Measurements from ENCODE around the gene IFIH1. TPM values are rescaled to one million over a fixed set of nuclear protein-coding genes. Genes with fewer than 3 reads are reported as not detected.

IFIH1 gene
- total RNA-seq (2021; fragmentation: NEBNext Ultra II Directional; extraction: Animal tissue kit (Norgen Biotek cat#: 25700)) = 1.2 and 2.0 TPM in 2 replicates
- polyA plus RNA-seq (2011; rRNA removed) = 0.20 and 0.32 TPM in 2 replicates
- 0.54 TPM for polyA plus RNA-seq (2011; cell fraction: cytosol; rRNA removed)
- 0.96 TPM for polyA plus RNA-seq (2011; cell fraction: nucleus; rRNA removed)
- polyA plus RNA-seq (2012, experiment 1 of 2) = 1.3 to 2.0 TPM (median 1.5 TPM) in 4 replicates
- polyA plus RNA-seq (2012, experiment 2 of 2) = 0.16 TPM
- polyA plus RNA-seq (2013, experiment 1 of 2) = 0.77 TPM
- 0.77 TPM for polyA plus RNA-seq (2013, experiment 2 of 2)
- 0.41 and 0.78 TPM in 2 replicates for polyA minus RNA-seq (2011; rRNA and poly(A)+ RNA removed)
- 0.73 TPM for polyA minus RNA-seq (2011; cell fraction: cytosol; rRNA and poly(A)+ RNA removed)
- polyA minus RNA-seq (2011; cell fraction: nucleus; rRNA and poly(A)+ RNA removed) = 2.1 TPM
- long read RNA-seq, experiment 1 = 0 reads
- long read RNA-seq, experiment 2 = 0 reads

DNA sequence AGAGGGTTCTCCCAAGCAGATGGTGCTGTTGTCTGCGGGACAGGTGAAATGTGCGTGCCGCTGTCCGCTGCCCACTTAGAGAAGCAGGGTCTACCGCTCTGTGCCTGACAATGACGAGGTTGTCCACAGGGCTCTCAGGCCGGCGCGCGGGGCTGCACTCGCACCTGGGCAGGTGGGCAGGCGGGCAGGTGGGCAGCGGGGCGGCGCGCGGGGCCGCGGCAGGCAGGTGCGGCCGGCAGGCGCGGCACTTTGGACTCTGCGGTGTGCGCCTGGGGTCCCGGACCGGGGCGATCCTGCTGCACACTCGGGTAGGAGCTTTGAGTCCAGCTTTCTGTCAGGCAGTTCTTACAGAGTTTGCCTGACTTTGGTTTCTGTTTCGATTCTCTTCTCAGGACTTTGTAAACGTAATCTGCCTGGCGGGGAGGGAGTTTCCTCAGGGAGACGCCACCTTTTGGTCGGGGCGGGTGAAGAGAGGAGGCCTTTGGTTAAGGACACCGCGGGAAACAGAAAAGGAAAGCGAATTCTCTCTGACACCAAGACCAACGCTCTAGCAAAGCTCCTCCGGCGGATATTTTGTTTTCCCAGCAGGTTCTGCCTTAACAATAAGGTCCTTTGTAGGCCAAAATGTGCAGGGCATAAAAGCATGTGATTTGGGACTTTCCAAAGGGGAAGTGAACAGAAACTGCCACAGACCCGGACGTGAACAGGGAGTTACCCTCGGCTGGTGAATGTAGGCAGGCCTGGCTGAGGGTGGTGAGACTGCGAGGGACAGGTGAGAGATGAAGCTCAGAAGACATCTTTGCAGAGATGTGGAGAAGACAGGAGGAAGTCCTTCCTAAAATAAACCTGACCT is at the start of gene IFIH1:
TSS of gene IFIH1 (minus strand) at position 357 of the 853 bp plus-strand sequence. CDS start 377 bp downstream, outside the sequence.
- Histone ChIP-seq H3K9ac (replicated peaks in 1 of 4; ENCODE audit: extremely low read depth in 1 of 4, low read depth in 3 of 4, low read length in 3 of 4) (peak within 1 kb of the TSS; percentile 14 to 49 (median 40); a peak in 4 of 7 replicates), H2AFZ (ENCODE audit: low read length) (peak within 1 kb of the TSS; percentile 100), H3K4ac (replicated peaks; ENCODE audit: insufficient read length, low read depth, low read length) (no peak within 1 kb of the TSS), H2AK5ac (ENCODE audit: low read depth, low read length) (no peak within 1 kb of the TSS), H2BK120ac (replicated peaks; ENCODE audit: low read depth, low read length) (no peak within 1 kb of the TSS), H3K14ac (ENCODE audit: insufficient read length) (no peak within 1 kb of the TSS), H3K79me1 (ENCODE audit: low read depth, low read length) (no peaks in the 10 kb centered on the region), H2BK15ac (ENCODE audit: low read length) (no peak within 1 kb of the TSS; the same call in 1 of the 2 replicates), H2BK5ac (ENCODE audit: low read depth, low read length) (no peak within 1 kb of the TSS), H3K79me2 (ENCODE audit: control insufficient read depth in 1 of 2, insufficient read depth in 2 of 2, low read length in 2 of 2) (no peaks in the 10 kb centered on the region), H2BK20ac (ENCODE audit: low read length) (peak within 1 kb of the TSS; percentile 25; the same call in 1 of the 2 replicates), H3K27me3 (replicated peaks in 1 of 4; ENCODE audit: control insufficient read depth in 3 of 4, extremely low read depth in 1 of 4, insufficient read depth in 3 of 4, low read length in 3 of 4) (peaks cover 0 to 12% (median 6%) of the 10 kb centered on the region in 4 experiments; a peak in 5 of 7 replicates), H3K23me2 (ENCODE audit: low read depth, low read length) (peaks cover 4% of the 10 kb centered on the region; the same call in 1 of the 2 replicates), H3K56ac (replicated peaks; ENCODE audit: insufficient read length, low read depth, low read length) (no peak within 1 kb of the TSS), H4K20me1 (replicated peaks in 1 of 2; ENCODE audit: control insufficient read depth in 1 of 2, insufficient read depth in 2 of 2, low read length in 2 of 2) (no peaks in the 10 kb centered on the region), H2BK12ac (ENCODE audit: low read depth, low read length) (peak within 1 kb of the TSS; percentile 45; the same call in 1 of the 2 replicates), H4K8ac (ENCODE audit: extremely low read depth, insufficient read depth, low read length) (peak within 1 kb of the TSS; percentile 88), H3K4me1 (replicated peaks in 1 of 4; ENCODE audit: control insufficient read depth in 3 of 4, insufficient read depth in 4 of 4, low read length in 3 of 4) (peaks cover 0 to 8% (median 2%) of the 10 kb centered on the region in 4 experiments; a peak in 3 of 7 replicates), H3K4me2 (ENCODE audit: insufficient read depth in 1 of 2, low read depth in 2 of 2, low read length in 2 of 2) (peak within 1 kb of the TSS; percentile 77 to 81), H3K9me3 (ENCODE audit: insufficient read depth in 2 of 2, low read depth in 1 of 2, low read length in 1 of 2) (no peaks in the 10 kb centered on the region), H3K23ac (ENCODE audit: insufficient read length) (no peak within 1 kb of the TSS), H4K91ac (replicated peaks; ENCODE audit: insufficient read length, low read length) (peak within 1 kb of the TSS; percentile 52), H3K27ac (ENCODE audit: low read depth, low read length) (peak within 1 kb of the TSS; percentile 19), H4K5ac (ENCODE audit: insufficient read length, low read depth, low read length) (no peak within 1 kb of the TSS), H3K4me3 (ENCODE audit: extremely low read depth in 1 of 4, insufficient read depth in 2 of 4, low read depth in 3 of 4, low read length in 4 of 4) (peak within 1 kb of the TSS; percentile 50 to 74 (median 64)), H3K36me3 (ENCODE audit: control insufficient read depth in 2 of 4, insufficient read depth in 4 of 4, low read length in 3 of 4) (no peaks in the 10 kb centered on the region), H3K18ac (ENCODE audit: extremely low read depth, low read length) (peak within 1 kb of the TSS; percentile 55; the same call in 1 of the 2 replicates)
- WGBS, 2 experiments (ENCODE audit: extremely low coverage in 1 of 2, insufficient coverage in 1 of 2, insufficient read length in 1 of 2, insufficient replicate concordance in 2 of 2, low coverage in 1 of 2, low lambda C conversion rate in 2 of 2, missing lambda C conversion rate in 1 of 2) = 6% methylated on average over 43 of the region's 45 CpGs; no CpG with 5 or more reads in 1 of the 2 experiments
- DNase-seq (ENCODE audit: low read depth in 1 of 2, low spot score in 2 of 2) = peak in 1 of 2 experiments; percentile 71
- ChIA-PET POLR2A (ENCODE audit: partially characterized antibody) (interaction anchor here (0.9 kb wide), 1 partner anchor 19 kb away, joined by 3 read pairs; no protein-coding TSS in a partner anchor), CTCF (ENCODE audit: partially characterized antibody) (interaction anchor here (0.6 to 4.3 kb wide), 9 partner anchors 9 to 98 kb away, joined by 3 to 30 read pairs (median 6); no protein-coding TSS in a partner anchor)
- peak; percentile 68 for FAIRE-seq
- TF ChIP-seq TCF12 (IDR thresholded peaks at IDR 0.05; ENCODE audit: low read depth, low read length) (no peak), EGR1 (IDR thresholded peaks at IDR 0.05; ENCODE audit: borderline replicate concordance, low read depth, low read length) (no peak), CREB1 (IDR thresholded peaks at IDR 0.05) (peak; percentile 20; the same call in 1 of the 2 replicates), RFX5 (IDR thresholded peaks at IDR 0.05; ENCODE audit: borderline replicate concordance, low read depth, low read length) (no peak), FOSL1 (IDR thresholded peaks at IDR 0.05; ENCODE audit: insufficient read depth, low read depth, low read length) (no peak), EP300 (IDR thresholded peaks at IDR 0.05; ENCODE audit: borderline replicate concordance in 1 of 2, low read depth in 2 of 2, low read length in 2 of 2) (no peak), TAF1 (IDR thresholded peaks at IDR 0.05; ENCODE audit: low read depth, low read length) (0 out of 2 replicates have a peak, but pooled peaks have one; percentile 2)
- TF ChIP-seq, protein P1, sequence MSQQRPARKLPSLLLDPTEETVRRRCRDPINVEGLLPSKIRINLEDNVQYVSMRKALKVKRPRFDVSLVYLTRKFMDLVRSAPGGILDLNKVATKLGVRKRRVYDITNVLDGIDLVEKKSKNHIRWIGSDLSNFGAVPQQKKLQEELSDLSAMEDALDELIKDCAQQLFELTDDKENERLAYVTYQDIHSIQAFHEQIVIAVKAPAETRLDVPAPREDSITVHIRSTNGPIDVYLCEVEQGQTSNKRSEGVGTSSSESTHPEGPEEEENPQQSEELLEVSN (IDR thresholded peaks at IDR 0.05) = peak; percentile 59; the same call in 1 of the 2 replicates

All from H1 (cell line).